Fibroblast of upper back skin (primary cell): ENCODE results near the gene STUM.
"Not testable (repeated sequence)": the region's sequence is repeated elsewhere in the genome, so short reads cannot be mapped to it uniquely, and the experiment has no call there.

Experiments
- DNase-seq: peaks from one replicate; pipeline ENCODE4 v3.0.0-alpha.2; 2013

The STUM gene

GRCh38 chr1:226548256-226549093, at the start of gene STUM:
Gene STUM, plus strand, starts transcription at chr1:226548764. Its CDS starts 141 bp downstream, at chr1:226548905.
- DNase-seq: peak; percentile 7

DNA sequence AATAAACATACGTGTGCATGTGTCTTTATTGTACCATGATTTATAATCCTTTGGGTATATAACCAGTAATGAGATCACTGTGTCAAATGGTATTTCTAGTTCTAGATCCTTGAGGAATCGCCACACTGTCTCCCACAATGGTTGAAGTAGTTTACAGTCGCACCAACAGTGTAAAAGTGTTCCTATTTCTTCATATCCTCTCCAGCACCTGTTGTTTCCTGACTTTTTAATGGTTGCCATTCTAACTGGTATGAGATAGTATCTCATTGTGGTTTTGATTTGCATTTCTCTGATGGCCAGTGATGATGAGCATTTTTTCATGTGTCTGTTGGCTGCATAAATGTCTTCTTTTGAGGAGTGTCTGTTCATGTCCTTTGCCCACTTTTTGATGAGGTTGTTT, 48.9 kb upstream of the STUM start:
- not testable (repeated sequence) for DNase-seq

DNA sequence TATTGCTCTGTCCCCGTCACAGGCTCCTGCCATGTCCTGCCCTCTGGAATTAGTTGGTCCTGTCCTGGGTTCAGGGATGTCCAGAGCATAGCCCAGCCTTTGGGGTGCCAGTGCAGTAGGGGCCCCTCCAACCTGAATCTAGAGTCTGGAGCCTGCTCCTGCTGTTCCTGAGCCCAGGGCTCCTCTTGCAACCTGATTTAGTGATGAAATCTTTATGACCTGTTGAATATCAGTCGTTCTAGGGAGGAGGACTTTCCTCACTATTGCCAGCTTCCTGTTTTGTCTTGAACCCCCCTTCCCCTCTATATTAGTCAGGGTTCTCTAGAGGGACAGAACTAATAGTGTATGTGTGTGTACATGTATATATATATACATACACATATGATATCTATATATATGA, 42.5 kb upstream of the STUM start:
- DNase-seq: no peak

DNA sequence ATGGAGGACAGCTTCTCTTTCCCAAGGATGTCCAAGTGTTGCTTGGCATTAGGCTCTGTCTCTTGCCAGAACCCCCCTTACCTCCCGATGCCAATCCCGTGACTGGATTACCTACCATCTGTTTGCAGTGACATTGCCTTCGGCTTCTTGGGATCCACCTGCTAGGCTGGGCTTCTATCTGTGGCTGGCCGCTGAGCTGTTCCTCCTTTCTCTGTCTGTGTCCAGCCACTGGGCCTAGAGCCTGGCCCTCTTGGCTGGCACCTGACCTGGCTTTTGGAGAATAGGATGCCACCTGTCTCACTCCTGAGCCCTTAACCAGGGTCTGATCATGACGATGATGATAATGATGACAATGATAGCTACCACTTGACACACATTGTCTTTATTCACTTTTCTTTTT, 41.6 kb upstream of the STUM start:
- no peak for DNase-seq

- peak; percentile 4 for DNase-seq
These were observed 38.1 kb upstream of the STUM start for GRCh38 chr1:226510453-226510852.

- DNase-seq: no peak
These were observed 37.3 kb upstream of the STUM start for GRCh38 chr1:226511296-226511695.

- DNase-seq: no peak
These were observed 36.4 kb upstream of the STUM start for GRCh38 chr1:226512076-226512728.

- no peak for DNase-seq
These were observed 30.2 kb upstream of the STUM start for GRCh38 chr1:226518375-226518774.

- DNase-seq: no peak
These were observed 29.4 kb upstream of the STUM start for GRCh38 chr1:226519135-226519534.

DNA sequence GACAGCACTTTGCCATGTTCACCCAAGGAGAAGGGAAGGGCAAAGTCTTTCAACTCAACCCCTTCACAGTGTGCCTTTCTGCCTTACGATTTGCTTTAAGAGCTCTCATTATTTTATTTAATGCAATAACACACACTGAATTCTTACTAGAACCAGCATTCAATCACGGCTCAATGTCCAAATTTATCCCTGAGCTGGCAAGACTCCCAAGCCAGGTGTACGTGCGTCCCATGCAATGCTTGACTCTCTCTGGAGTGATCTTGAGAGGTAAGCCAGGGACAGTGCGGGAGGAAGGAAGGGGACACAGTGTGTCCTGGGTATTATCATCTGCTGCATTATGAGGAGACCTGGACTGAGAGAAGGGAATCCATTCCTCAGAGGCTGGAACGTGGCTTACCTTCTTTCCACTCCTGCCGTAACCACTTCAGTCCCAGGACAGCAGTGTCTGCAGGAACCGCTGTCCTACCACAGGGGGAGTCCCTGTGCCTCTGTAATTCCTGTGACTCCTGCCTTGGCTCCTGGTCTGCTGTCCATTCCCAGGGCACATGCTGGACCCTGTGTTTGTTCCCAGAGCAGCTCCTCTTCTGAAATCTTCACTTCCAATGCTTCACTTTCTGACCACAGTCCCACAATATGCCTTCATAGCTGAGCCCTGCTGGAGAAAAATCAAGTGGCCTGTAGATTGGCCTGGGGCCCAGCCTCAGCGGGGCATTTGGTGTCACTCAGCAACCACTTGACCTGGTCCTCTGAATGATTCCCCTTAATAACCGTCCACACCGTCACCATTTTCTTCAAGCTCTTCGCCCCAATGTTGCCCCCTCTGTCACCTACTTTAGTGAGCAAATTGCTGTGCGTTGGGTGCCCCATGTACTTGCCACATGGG, 28.6 kb upstream of the STUM start:
- no peak for DNase-seq

- no peak for DNase-seq
These were observed 27.8 kb upstream of the STUM start for GRCh38 chr1:226520640-226521355.

- DNase-seq: no peak
These were observed 24.7 kb upstream of the STUM start for GRCh38 chr1:226523646-226524406.

DNA sequence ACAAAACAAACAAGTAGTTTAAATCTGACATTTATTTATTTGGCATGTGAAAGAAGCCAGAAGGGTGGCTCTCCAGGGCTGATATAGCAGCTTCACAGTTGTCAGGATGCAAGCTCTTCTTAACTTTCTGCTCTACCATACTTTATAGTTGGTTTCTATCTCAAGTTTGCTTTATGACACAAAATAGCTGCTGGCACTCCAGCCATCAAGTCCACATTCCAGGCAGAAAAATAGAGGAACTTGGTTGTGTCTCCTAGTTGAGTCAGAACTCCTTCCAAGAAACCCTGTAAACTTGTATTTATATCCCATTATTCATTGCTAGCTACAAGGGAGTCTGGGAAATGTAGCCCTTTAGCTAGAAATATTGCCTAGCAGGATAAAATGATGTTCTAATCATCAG, 24.0 kb upstream of the STUM start:
- no peak for DNase-seq

GRCh38 chr1:226525750-226526149, 22.8 kb upstream of the STUM start:
- no peak for DNase-seq

- DNase-seq: no peak
These were observed 21.6 kb upstream of the STUM start for GRCh38 chr1:226526801-226527595.

DNA sequence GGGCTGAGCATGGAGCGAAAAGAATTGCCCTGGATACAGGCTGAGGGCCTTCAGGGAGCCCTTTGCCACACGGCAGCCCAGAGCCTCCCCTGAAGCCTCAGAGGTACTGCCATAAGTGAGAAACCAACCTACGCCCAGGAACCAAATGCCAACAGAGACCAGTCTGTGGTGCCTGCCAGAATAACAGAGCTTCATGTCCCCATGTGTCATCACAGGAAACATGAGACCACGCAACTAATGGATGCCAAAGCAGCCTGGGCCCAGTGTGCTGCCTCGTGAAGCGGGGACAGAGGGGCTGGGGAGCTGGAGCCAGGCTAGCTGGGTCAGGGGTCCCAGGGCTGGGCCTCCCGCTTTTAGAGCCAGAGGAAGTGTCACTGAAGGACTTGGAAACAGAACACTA, 18.7 kb upstream of the STUM start:
- DNase-seq: no peak

GRCh38 chr1:226530591-226530990, 18.0 kb upstream of the STUM start:
- no peak for DNase-seq

DNA sequence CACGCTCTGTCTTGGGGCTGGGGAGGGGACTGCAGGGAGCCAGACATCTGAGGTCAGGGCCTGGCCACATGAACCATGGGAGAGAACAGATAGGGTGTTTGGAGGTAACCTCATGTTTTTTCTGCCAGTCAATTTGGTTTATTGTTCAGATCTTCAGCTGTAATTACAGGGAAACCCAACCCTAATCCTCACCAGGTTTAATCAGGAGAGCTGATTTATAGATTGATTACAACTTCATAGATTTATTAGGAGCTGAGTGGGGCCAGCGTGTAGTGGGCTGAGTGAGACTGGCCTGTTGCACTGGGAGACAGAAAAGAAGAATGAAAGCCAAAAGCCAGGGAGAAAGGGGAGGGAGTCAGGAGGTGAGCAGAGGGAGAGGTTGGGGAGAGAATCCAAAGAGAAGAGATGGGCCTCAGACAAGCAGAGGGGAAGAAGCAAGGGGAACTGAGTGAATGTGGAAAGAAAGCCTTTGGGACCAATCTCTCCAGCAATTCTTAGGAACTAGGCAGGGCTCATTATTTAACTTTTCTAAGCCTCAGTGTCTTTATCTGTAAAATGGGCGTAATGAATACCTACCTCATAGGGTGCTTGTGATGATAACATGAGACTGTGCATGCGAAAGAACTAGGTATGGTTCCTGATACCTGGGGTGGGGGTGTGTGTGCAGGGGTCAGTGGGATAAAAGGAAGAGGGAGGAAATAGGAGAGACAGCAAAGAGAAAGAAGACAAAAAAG, 17.0 kb upstream of the STUM start:
- no peak for DNase-seq

DNA sequence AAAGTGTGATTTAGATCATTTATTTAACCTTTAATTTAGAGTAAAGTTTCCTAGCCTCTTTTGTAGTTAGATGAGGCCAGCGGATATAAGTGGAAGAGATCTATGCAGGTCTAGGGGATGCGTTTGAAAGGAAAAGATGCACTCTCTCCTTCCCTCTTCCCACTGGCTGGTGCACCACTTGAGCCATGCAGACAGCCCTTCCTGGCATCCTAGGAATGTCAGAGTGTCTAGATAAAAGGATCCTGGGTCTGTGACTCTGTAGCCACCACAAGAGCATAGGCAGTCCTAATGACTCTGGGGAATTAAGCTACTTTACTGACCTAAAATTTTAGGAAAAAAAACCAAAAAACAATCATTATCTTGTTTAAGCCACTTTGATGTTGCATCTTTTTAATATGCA, 16.0 kb upstream of the STUM start:
- no peak for DNase-seq

DNA sequence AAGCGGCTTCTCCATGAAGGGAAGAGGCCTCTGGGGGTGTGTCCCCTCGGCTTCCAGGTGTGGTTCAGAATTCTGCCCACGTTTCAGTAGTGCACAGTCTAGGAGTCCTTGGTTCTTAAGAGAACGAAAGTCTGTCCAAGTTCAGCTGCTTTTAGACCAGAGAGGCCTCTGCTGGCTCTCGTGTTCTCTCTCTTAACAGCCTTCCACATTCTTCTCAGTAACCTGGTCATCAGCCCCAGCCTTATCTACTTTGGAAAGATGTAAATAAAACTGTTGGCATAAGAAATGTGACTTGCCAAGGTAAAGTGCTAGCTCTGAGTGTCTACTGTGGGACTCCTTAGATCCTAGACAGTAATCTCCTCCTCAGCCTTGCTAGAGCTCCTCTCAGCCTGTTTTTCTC, 15.3 kb upstream of the STUM start:
- DNase-seq: no peak
